ACC112 (cell line): Measurements from ENCODE around the gene FAM229B.
"Not testable (repeated sequence)": the region's sequence is repeated elsewhere in the genome, so short reads cannot be mapped to it uniquely, and the experiment has no call there.

ENCODE experiments used
- H2AFZ ChIP-seq: fragments of 200-600 bp; sonication (generic); one replicate; pipeline ENCODE4 v1.6.0; 2017; ENCODE audit warnings: antibody characterized with exemption, low read length; ENCODE audit not compliant: unreplicated experiment
- H3K27ac ChIP-seq: fragments of 200-600 bp; sonication (generic); 2 replicates; pipeline ENCODE4 v1.5.1; 2014; ENCODE audit warnings: low read depth, mild to moderate bottlenecking, antibody characterized with exemption, low read length, moderate library complexity
- H3K27me3 ChIP-seq: fragments of 200-600 bp; sonication (generic); 2 replicates; pipeline ENCODE4 v1.6.1; 2014; ENCODE audit warnings: mild to moderate bottlenecking, antibody characterized with exemption, low read length, moderate library complexity, mixed read lengths; ENCODE audit not compliant: insufficient read depth
- H3K36me3 ChIP-seq: fragments of 200-600 bp; sonication (generic); 2 replicates; pipeline ENCODE4 v1.6.1; 2016; ENCODE audit warnings: mild to moderate bottlenecking, antibody characterized with exemption, low read length, moderate library complexity, mixed read lengths; ENCODE audit not compliant: insufficient read depth
- H3K4me1 ChIP-seq: fragments of 200-600 bp; sonication (generic); one replicate; pipeline ENCODE4 v1.6.1; 2016; ENCODE audit warnings: low read length, mixed read lengths; ENCODE audit not compliant: insufficient read depth, unreplicated experiment, control insufficient read depth
- H3K4me3 ChIP-seq: fragments of 200-600 bp; sonication (generic); 2 replicates; pipeline ENCODE4 v1.5.1; 2014; ENCODE audit warnings: mild to moderate bottlenecking, low read depth, low read length
- H3K79me2 ChIP-seq: fragments of 200-600 bp; sonication (generic); one replicate; pipeline ENCODE4 v1.6.0; 2016; ENCODE audit warnings: low read length; ENCODE audit not compliant: control insufficient read depth, unreplicated experiment, insufficient read depth

FAM229B gene

GRCh38 chr6:112047523-112047922 is 39.9 kb upstream of the FAM229B start:
- H3K27me3 ChIP-seq, H3K27ac ChIP-seq, H3K79me2 ChIP-seq, H3K36me3 ChIP-seq, H3K4me3 ChIP-seq, H2AFZ ChIP-seq: not testable (repeated sequence)
- H3K4me1 ChIP-seq = peaks cover 34% of the 10 kb centered on the region

GRCh38 chr6:112049026-112049799 is 38.2 kb upstream of the FAM229B start:
- H3K27me3 ChIP-seq = no peaks in the 10 kb centered on the region
- no peaks in the 10 kb centered on the region for H3K79me2 ChIP-seq
- peaks cover 25% of the 10 kb centered on the region for H3K4me1 ChIP-seq
- H3K27ac ChIP-seq = no peak overlapping the region
- H3K4me3 ChIP-seq = no peak overlapping the region
- H3K36me3 ChIP-seq = no peaks in the 10 kb centered on the region
- no peak overlapping the region for H2AFZ ChIP-seq

- no peak overlapping the region for H3K4me3 ChIP-seq
- H2AFZ ChIP-seq = no peak overlapping the region
- H3K79me2 ChIP-seq = no peaks in the 10 kb centered on the region
- H3K27me3 ChIP-seq = no peaks in the 10 kb centered on the region
- no peaks in the 10 kb centered on the region for H3K36me3 ChIP-seq
- no peak overlapping the region for H3K27ac ChIP-seq
- peaks cover 17% of the 10 kb centered on the region for H3K4me1 ChIP-seq
Observed at GRCh38 chr6:112049996-112050395, 37.4 kb upstream of the FAM229B start.

- no peak overlapping the region for H3K4me3 ChIP-seq
- no peak overlapping the region for H3K27ac ChIP-seq
- no peaks in the 10 kb centered on the region for H3K79me2 ChIP-seq
- H3K27me3 ChIP-seq = no peaks in the 10 kb centered on the region
- H2AFZ ChIP-seq = no peak overlapping the region
- no peaks in the 10 kb centered on the region for H3K36me3 ChIP-seq
- H3K4me1 ChIP-seq = peaks cover 13% of the 10 kb centered on the region
Observed at GRCh38 chr6:112050429-112050828, 37.0 kb upstream of the FAM229B start.

- H3K79me2 ChIP-seq, H3K4me1 ChIP-seq, H3K36me3 ChIP-seq, H3K27me3 ChIP-seq, H3K27ac ChIP-seq, H3K4me3 ChIP-seq, H2AFZ ChIP-seq: not testable (repeated sequence)
Observed at GRCh38 chr6:112051251-112051740, 36.1 kb upstream of the FAM229B start.

GRCh38 chr6:112054001-112054400 is 33.4 kb upstream of the FAM229B start, which contains the start of gene CCN6:
Gene CCN6, plus strand, starts transcription at chr6:112054104. Its CDS starts 254 bp downstream, at chr6:112054358.
- H2AFZ ChIP-seq = peak within 1 kb of the TSS; percentile 38
- peaks cover 4% of the 10 kb centered on the region for H3K4me1 ChIP-seq
- no peaks in the 10 kb centered on the region for H3K27me3 ChIP-seq
- no peaks in the 10 kb centered on the region for H3K79me2 ChIP-seq
- H3K4me3 ChIP-seq = no peak within 1 kb of the TSS
- H3K36me3 ChIP-seq = no peaks in the 10 kb centered on the region
- H3K27ac ChIP-seq = no peak within 1 kb of the TSS

GRCh38 chr6:112054555-112055190 is 32.7 kb upstream of the FAM229B start:
- Histone ChIP-seq H3K27ac (no peak overlapping the region), H3K79me2 (no peaks in the 10 kb centered on the region), H3K27me3 (no peaks in the 10 kb centered on the region), H2AFZ (peak overlapping the region; percentile 38), H3K4me3 (no peak overlapping the region), H3K4me1 (no peaks in the 10 kb centered on the region), H3K36me3 (no peaks in the 10 kb centered on the region)

GRCh38 chr6:112058243-112059032 is 29.0 kb upstream of the FAM229B start:
- H3K27ac ChIP-seq = no peak overlapping the region
- peaks cover 6% of the 10 kb centered on the region for H3K4me1 ChIP-seq
- H3K36me3 ChIP-seq = no peaks in the 10 kb centered on the region
- H3K4me3 ChIP-seq = no peak overlapping the region
- no peak overlapping the region for H2AFZ ChIP-seq
- no peaks in the 10 kb centered on the region for H3K79me2 ChIP-seq
- no peaks in the 10 kb centered on the region for H3K27me3 ChIP-seq

- H3K4me1 ChIP-seq = peaks cover 6% of the 10 kb centered on the region
- H3K27me3 ChIP-seq = no peaks in the 10 kb centered on the region
- no peaks in the 10 kb centered on the region for H3K79me2 ChIP-seq
- H2AFZ ChIP-seq = no peak overlapping the region
- H3K4me3 ChIP-seq = no peak overlapping the region
- no peaks in the 10 kb centered on the region for H3K36me3 ChIP-seq
- H3K27ac ChIP-seq = no peak overlapping the region
Observed at GRCh38 chr6:112061605-112062004, 25.8 kb upstream of the FAM229B start.

GRCh38 chr6:112062966-112063365 is 24.4 kb upstream of the FAM229B start:
- H3K4me3 ChIP-seq = no peak overlapping the region
- H3K79me2 ChIP-seq = no peaks in the 10 kb centered on the region
- H3K4me1 ChIP-seq = peaks cover 6% of the 10 kb centered on the region
- H3K36me3 ChIP-seq = no peaks in the 10 kb centered on the region
- no peak overlapping the region for H2AFZ ChIP-seq
- no peaks in the 10 kb centered on the region for H3K27me3 ChIP-seq
- no peak overlapping the region for H3K27ac ChIP-seq
